Nephron (organoid): Measurements from ENCODE around the gene MIB1.

Experiments used
- H3K27ac Mint-ChIP-seq, 3 experiments: 2 replicates each; pipeline ENCODE4 v1.8.0; 2020; ENCODE audit warnings: mixed read lengths in 3 of 3, mild to moderate bottlenecking in 2 of 3, moderate library complexity in 1 of 3
- H3K27me3 Mint-ChIP-seq: 2 replicates; pipeline ENCODE4 v1.8.0; 2021; ENCODE audit warnings: low read depth, mild to moderate bottlenecking, moderate library complexity, mixed read lengths
- H3K36me3 Mint-ChIP-seq: 2 replicates; pipeline ENCODE4 v1.8.0; 2020; ENCODE audit warnings: low read depth, mixed read lengths
- H3K4me1 Mint-ChIP-seq: 2 replicates; pipeline ENCODE4 v1.8.0; 2020; ENCODE audit warnings: mixed read lengths
- H3K4me3 Mint-ChIP-seq, 3 experiments: 2 replicates each; pipeline ENCODE4 v1.8.0; 2020; ENCODE audit warnings: mild to moderate bottlenecking in 3 of 3, mixed read lengths in 3 of 3, moderate library complexity in 2 of 3
- H3K9me3 Mint-ChIP-seq: 2 replicates; pipeline ENCODE4 v1.8.0; 2020; ENCODE audit warnings: mixed read lengths
- TF ChIP-seq, protein P1 (sequence below), 3 experiments: fragments of 200-600 bp; sonication (generic); IDR thresholded peaks; one replicate each; pipeline ENCODE4 v1.5.0; 2021; ENCODE audit warnings: antibody characterized with exemption in 3 of 3; ENCODE audit not compliant: unreplicated experiment in 3 of 3

The MIB1 gene

DNA sequence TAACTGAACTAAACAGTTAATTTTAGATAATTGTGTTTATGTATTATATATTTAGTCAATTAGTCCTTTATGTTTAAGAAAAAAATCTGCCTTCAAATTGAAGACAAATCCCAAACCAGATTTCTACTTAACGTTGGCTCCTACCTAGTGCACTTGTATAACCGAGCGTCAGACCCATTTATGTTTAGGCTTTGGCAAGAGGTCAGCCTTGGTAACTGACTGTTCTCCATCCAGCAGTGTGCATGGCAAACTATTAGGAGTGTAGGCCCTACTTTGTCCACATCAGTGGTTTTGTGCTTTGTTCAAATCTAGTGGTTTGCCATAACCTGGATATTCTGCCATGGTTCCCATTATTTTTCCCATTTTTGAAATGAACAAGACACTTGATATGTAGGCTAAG is 114.8 kb downstream of the MIB1 start:
- no peaks in the 10 kb centered on the region for H3K9me3 Mint-ChIP-seq
- no peak overlapping the region for H3K4me3 Mint-ChIP-seq
- no peak overlapping the region for H3K27ac Mint-ChIP-seq
- H3K4me1 Mint-ChIP-seq = peaks cover 23% of the 10 kb centered on the region
- TF ChIP-seq, protein P1, sequence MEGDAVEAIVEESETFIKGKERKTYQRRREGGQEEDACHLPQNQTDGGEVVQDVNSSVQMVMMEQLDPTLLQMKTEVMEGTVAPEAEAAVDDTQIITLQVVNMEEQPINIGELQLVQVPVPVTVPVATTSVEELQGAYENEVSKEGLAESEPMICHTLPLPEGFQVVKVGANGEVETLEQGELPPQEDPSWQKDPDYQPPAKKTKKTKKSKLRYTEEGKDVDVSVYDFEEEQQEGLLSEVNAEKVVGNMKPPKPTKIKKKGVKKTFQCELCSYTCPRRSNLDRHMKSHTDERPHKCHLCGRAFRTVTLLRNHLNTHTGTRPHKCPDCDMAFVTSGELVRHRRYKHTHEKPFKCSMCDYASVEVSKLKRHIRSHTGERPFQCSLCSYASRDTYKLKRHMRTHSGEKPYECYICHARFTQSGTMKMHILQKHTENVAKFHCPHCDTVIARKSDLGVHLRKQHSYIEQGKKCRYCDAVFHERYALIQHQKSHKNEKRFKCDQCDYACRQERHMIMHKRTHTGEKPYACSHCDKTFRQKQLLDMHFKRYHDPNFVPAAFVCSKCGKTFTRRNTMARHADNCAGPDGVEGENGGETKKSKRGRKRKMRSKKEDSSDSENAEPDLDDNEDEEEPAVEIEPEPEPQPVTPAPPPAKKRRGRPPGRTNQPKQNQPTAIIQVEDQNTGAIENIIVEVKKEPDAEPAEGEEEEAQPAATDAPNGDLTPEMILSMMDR (IDR thresholded peaks at IDR 0.05; ENCODE audit: unreplicated experiment in 3 of 3) = no peak
- no peaks in the 10 kb centered on the region for H3K27me3 Mint-ChIP-seq
- peaks cover 48% of the 10 kb centered on the region for H3K36me3 Mint-ChIP-seq

DNA sequence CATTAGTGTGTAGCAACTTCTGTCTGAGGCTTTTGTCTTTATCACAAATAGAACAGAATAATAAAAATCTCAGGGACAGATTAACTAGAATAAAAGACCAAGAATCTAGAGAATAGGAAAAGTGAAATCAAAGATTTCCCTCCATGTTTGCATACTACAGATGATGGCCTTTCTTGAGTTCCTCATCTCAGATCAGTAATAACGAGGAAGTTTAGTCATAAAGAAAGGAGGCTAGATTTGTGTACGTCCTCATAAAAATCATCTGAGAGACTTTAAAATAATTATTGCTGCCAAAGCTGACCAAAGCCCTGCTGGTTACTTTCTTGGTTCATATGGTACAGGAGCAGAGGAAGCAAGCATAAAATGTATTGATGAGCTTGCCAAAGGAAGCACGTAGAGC is 117.3 kb downstream of the MIB1 start:
- TF ChIP-seq, protein P1 (IDR thresholded peaks at IDR 0.05; ENCODE audit: unreplicated experiment in 3 of 3) = no peak
- H3K4me3 Mint-ChIP-seq = no peak overlapping the region

DNA sequence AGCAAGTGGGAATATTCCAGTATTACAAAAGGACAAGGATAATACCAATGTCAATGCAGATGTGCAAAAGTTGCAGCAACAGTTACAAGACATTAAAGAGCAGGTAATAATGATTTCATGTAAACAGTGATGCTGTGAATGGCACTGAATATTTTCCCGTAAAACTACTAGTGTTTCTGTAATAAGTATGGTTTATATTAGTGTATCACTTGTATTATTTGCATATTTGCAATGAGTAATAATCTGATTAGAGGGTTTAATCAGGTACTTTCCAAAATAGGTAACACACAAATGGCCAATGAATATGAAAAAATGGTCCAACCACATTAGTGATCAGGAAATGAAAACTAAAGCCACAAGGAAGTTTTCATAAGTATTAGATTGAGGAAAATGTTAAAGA is 118.0 kb downstream of the MIB1 start:
- H3K27ac Mint-ChIP-seq = no peak overlapping the region
- peaks cover under 1% of the 10 kb centered on the region for H3K4me1 Mint-ChIP-seq
- no peaks in the 10 kb centered on the region for H3K27me3 Mint-ChIP-seq
- TF ChIP-seq, protein P1 (IDR thresholded peaks at IDR 0.05; ENCODE audit: unreplicated experiment in 3 of 3) = no peak
- peaks cover 69% of the 10 kb centered on the region for H3K36me3 Mint-ChIP-seq
- H3K4me3 Mint-ChIP-seq = no peak overlapping the region
- no peaks in the 10 kb centered on the region for H3K9me3 Mint-ChIP-seq

More for the DNA sequence above, 117.3 kb downstream of the MIB1 start:
- Mint-ChIP-seq H3K27ac (no peak overlapping the region), H3K27me3 (no peaks in the 10 kb centered on the region), H3K4me1 (peaks cover 7% of the 10 kb centered on the region), H3K36me3 (peaks cover 62% of the 10 kb centered on the region), H3K9me3 (no peaks in the 10 kb centered on the region)

DNA sequence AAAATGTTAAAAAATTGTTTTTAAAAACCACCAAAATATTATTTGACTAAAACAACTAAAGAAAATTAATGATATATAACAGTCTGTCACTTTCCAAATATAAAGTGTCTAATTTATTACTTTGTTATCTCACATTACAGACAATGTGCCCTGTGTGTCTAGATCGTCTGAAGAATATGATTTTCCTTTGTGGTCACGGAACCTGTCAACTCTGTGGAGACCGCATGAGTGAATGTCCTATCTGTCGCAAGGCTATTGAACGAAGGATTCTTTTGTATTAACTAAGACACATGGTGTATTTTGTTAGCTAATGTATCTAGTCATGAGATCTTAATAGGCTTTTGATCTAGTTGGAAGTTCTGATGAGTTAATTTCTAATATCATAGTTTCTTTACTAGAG is 123.8 kb downstream of the MIB1 start:
- Mint-ChIP-seq H3K4me3 (no peak overlapping the region), H3K36me3 (peaks cover 55% of the 10 kb centered on the region), H3K9me3 (no peaks in the 10 kb centered on the region), H3K27me3 (no peaks in the 10 kb centered on the region), H3K4me1 (no peaks in the 10 kb centered on the region), H3K27ac (no peak overlapping the region)
- TF ChIP-seq, protein P1 (IDR thresholded peaks at IDR 0.05; ENCODE audit: unreplicated experiment in 3 of 3) = no peak

DNA sequence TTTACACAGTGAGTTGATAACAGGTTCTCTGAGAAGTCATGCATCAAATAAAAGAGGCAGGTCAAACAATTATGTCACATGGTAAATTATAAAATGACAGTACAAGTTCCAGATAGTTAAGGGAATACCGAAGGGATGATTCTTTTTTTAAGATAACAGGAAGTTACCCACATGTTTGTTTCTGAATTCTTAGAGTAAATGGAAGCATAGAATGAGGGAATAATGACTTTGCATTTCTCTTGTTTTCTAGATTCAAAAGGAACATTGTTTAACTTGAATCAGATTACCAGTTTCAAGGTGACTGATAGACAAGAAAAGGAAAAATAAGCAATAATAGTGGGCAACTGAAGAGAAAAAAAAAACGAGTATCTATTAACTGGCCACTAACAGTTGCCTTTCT is 124.5 kb downstream of the MIB1 start:
- Mint-ChIP-seq H3K4me3 (no peak overlapping the region), H3K4me1 (no peaks in the 10 kb centered on the region), H3K27me3 (no peaks in the 10 kb centered on the region)

DNA sequence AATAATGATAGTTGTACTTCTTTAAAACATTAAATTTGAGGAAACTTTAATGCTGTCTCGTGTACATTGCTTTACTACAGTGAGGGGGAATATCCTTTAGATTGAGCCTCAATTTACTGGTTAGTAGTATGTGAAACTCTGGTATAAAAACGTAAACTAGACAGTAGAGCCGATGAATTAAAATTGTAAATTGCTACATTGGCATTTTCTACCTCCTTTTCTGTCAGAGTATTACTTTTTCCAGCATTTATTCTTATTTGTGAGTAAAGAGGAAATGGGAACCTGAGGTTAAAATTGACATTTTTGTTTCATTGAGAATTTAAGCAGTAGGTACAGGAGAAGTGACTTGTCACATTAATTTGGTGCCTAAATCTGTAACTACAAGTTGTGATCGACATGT is 128.2 kb downstream of the MIB1 start:
- TF ChIP-seq, protein P1 (IDR thresholded peaks at IDR 0.05; ENCODE audit: unreplicated experiment in 3 of 3) = no peak
- H3K4me1 Mint-ChIP-seq = no peaks in the 10 kb centered on the region
- no peak overlapping the region for H3K4me3 Mint-ChIP-seq
- H3K27ac Mint-ChIP-seq = no peak overlapping the region
- peaks cover 46% of the 10 kb centered on the region for H3K36me3 Mint-ChIP-seq
- peaks cover 10% of the 10 kb centered on the region for H3K9me3 Mint-ChIP-seq
- no peaks in the 10 kb centered on the region for H3K27me3 Mint-ChIP-seq

More for the DNA sequence above, 124.5 kb downstream of the MIB1 start:
- Mint-ChIP-seq H3K27ac (no peak overlapping the region), H3K36me3 (peaks cover 49% of the 10 kb centered on the region), H3K9me3 (no peaks in the 10 kb centered on the region)
- TF ChIP-seq, protein P1 (IDR thresholded peaks at IDR 0.05; ENCODE audit: unreplicated experiment in 3 of 3) = no peak
